Activated naive CD4-positive, alpha-beta T cell treated with anti-CD3 and anti-CD28 coated beads, Interleukin-2, amount 50 U/mL, for 72 hours (primary cell): ENCODE measurements around the gene FAN1. TPM values are rescaled to one million over a fixed set of nuclear protein-coding genes. Genes with fewer than 3 reads are reported as not detected.
A peak's percentile ranks its signal among the peaks of the same experiment; 100 is the strongest.

Experiments used
- ATAC-seq, 2 donors: fragments of 150-1000 bp; cut with Tn5 transposase; 2 replicates each; pipeline ENCODE4 v1.10.0; 2021; ENCODE audit warnings: mild to moderate bottlenecking in 2 of 2, moderate library complexity in 2 of 2
- DNase-seq, 2 donors: peaks; one replicate each; pipeline ENCODE4 v3.0.0; 2021 to 2022; ENCODE audit warnings: low spot score in 2 of 2
- H3K27ac Mint-ChIP-seq, 2 donors: one replicate each; pipeline ENCODE4 v1.8.0; 2022; ENCODE audit warnings: mild to moderate bottlenecking in 2 of 2, mixed read lengths in 2 of 2
- H3K36me3 Mint-ChIP-seq, 2 donors: one replicate each; pipeline ENCODE4 v1.8.0; 2022; ENCODE audit warnings: mixed read lengths in 2 of 2
- H3K9me3 Mint-ChIP-seq, 2 donors: one replicate each; pipeline ENCODE4 v1.8.0; 2022; ENCODE audit warnings: mixed read lengths in 2 of 2
- total RNA-seq, 2 donors: library from RNA; stranded (reverse); gene quantifications; one replicate each; pipeline ENCODE4 v1.2.3, GENCODE V29; 2022

Gene FAN1
- total RNA-seq, 2 donors from 2014 or later: 17.4 to 24.3 TPM

GRCh38 chr15:30906366-30906765 lies 2.7 kb downstream of the FAN1 start:
- no peak for DNase-seq
- peaks cover 19 to 48% of the 10 kb centered on the region in 2 donors for H3K36me3 Mint-ChIP-seq
- no peak for ATAC-seq

GRCh38 chr15:30913761-30914160 lies 10.0 kb downstream of the FAN1 start:
- no peaks in the 10 kb centered on the region for H3K36me3 Mint-ChIP-seq
- no peak for ATAC-seq
- no peak for DNase-seq

More at GRCh38 chr15:30906366-30906765, 2.7 kb downstream of the FAN1 start:
- H3K27ac Mint-ChIP-seq: peak overlapping the region in 1 of 2 donors; percentile 11
- H3K9me3 Mint-ChIP-seq: no peaks in the 10 kb centered on the region

GRCh38 chr15:30917013-30917412 lies 13.3 kb downstream of the FAN1 start:
- ATAC-seq: no peak
- no peaks in the 10 kb centered on the region for H3K36me3 Mint-ChIP-seq
- no peak for DNase-seq
- peak overlapping the region; percentile 20 to 69 for H3K27ac Mint-ChIP-seq
- no peaks in the 10 kb centered on the region for H3K9me3 Mint-ChIP-seq

More at GRCh38 chr15:30913761-30914160, 10.0 kb downstream of the FAN1 start:
- Mint-ChIP-seq H3K9me3 (no peaks in the 10 kb centered on the region), H3K27ac (no peak overlapping the region)

GRCh38 chr15:30917675-30918074 lies 14.0 kb downstream of the FAN1 start:
- no peak for ATAC-seq
- no peaks in the 10 kb centered on the region for H3K9me3 Mint-ChIP-seq
- H3K36me3 Mint-ChIP-seq: no peaks in the 10 kb centered on the region
- DNase-seq: no peak
- H3K27ac Mint-ChIP-seq: no peak overlapping the region

GRCh38 chr15:30918366-30918765 lies 14.7 kb downstream of the FAN1 start:
- H3K27ac Mint-ChIP-seq: no peak overlapping the region

GRCh38 chr15:30919877-30920550 lies 16.3 kb downstream of the FAN1 start:
- H3K27ac Mint-ChIP-seq: no peak overlapping the region
- H3K36me3 Mint-ChIP-seq: no peaks in the 10 kb centered on the region
- H3K9me3 Mint-ChIP-seq: no peaks in the 10 kb centered on the region
- ATAC-seq (no peak), DNase-seq (no peak)

More at GRCh38 chr15:30918366-30918765, 14.7 kb downstream of the FAN1 start:
- no peaks in the 10 kb centered on the region for H3K36me3 Mint-ChIP-seq
- no peak for ATAC-seq
- no peaks in the 10 kb centered on the region for H3K9me3 Mint-ChIP-seq
- DNase-seq: no peak

- H3K9me3 Mint-ChIP-seq: no peaks in the 10 kb centered on the region
- ATAC-seq (no peak), DNase-seq (no peak)
- no peaks in the 10 kb centered on the region for H3K36me3 Mint-ChIP-seq
- H3K27ac Mint-ChIP-seq: no peak overlapping the region
Observed at GRCh38 chr15:30921106-30921505, 17.4 kb downstream of the FAN1 start.

GRCh38 chr15:30921781-30922479 lies 18.2 kb downstream of the FAN1 start:
- H3K27ac Mint-ChIP-seq: peak overlapping the region in 1 of 2 donors; percentile 41
- ATAC-seq: no peak
- no peak for DNase-seq
- no peaks in the 10 kb centered on the region for H3K36me3 Mint-ChIP-seq
- H3K9me3 Mint-ChIP-seq: no peaks in the 10 kb centered on the region

GRCh38 chr15:30922480-30923311 lies 19.0 kb downstream of the FAN1 start:
- Mint-ChIP-seq H3K9me3 (no peaks in the 10 kb centered on the region), H3K36me3 (no peaks in the 10 kb centered on the region), H3K27ac (peak overlapping the region in 1 of 2 donors; percentile 41)
- DNase-seq (no peak), ATAC-seq (no peak)

- ATAC-seq (no peak), DNase-seq (no peak)
- Mint-ChIP-seq H3K9me3 (no peaks in the 10 kb centered on the region), H3K27ac (peak overlapping the region in 1 of 2 donors; percentile 51), H3K36me3 (no peaks in the 10 kb centered on the region)
Observed at GRCh38 chr15:30923429-30923828, 19.7 kb downstream of the FAN1 start.

GRCh38 chr15:30924353-30924752 lies 20.6 kb downstream of the FAN1 start:
- no peaks in the 10 kb centered on the region for H3K9me3 Mint-ChIP-seq
- no peak for ATAC-seq
- H3K36me3 Mint-ChIP-seq: no peaks in the 10 kb centered on the region
- H3K27ac Mint-ChIP-seq: no peak overlapping the region
- no peak for DNase-seq

GRCh38 chr15:30925686-30926085 lies 22.0 kb downstream of the FAN1 start:
- DNase-seq (no peak), ATAC-seq (no peak)
- H3K27ac Mint-ChIP-seq: no peak overlapping the region
- H3K36me3 Mint-ChIP-seq: peaks cover 5 to 7% of the 10 kb centered on the region in 2 donors
- no peaks in the 10 kb centered on the region for H3K9me3 Mint-ChIP-seq

GRCh38 chr15:30926161-30926560 lies 22.4 kb downstream of the FAN1 start:
- no peak overlapping the region for H3K27ac Mint-ChIP-seq
- no peak for DNase-seq
- peaks cover 7 to 8% of the 10 kb centered on the region in 2 donors for H3K36me3 Mint-ChIP-seq
- no peak for ATAC-seq
- no peaks in the 10 kb centered on the region for H3K9me3 Mint-ChIP-seq

GRCh38 chr15:30927148-30927761 lies 23.5 kb downstream of the FAN1 start:
- DNase-seq (no peak), ATAC-seq (peak in 1 of 2 donors; percentile 23)
- peak overlapping the region; percentile 24 to 50 for H3K27ac Mint-ChIP-seq
- H3K9me3 Mint-ChIP-seq: no peaks in the 10 kb centered on the region
- peaks cover 7 to 19% of the 10 kb centered on the region in 2 donors for H3K36me3 Mint-ChIP-seq

GRCh38 chr15:30928076-30928475 lies 24.4 kb downstream of the FAN1 start:
- ATAC-seq: no peak
- Mint-ChIP-seq H3K36me3 (peaks cover 7 to 25% of the 10 kb centered on the region in 2 donors), H3K27ac (no peak overlapping the region), H3K9me3 (no peaks in the 10 kb centered on the region)
- DNase-seq: no peak

GRCh38 chr15:30929064-30929669 lies 25.5 kb downstream of the FAN1 start:
- Mint-ChIP-seq H3K27ac (no peak overlapping the region), H3K36me3 (peaks cover 8 to 33% of the 10 kb centered on the region in 2 donors), H3K9me3 (no peaks in the 10 kb centered on the region)
- no peak for DNase-seq
- ATAC-seq: peak in 1 of 2 donors; percentile 29
